ENCODE results near the gene DAZAP1. TPM values are rescaled to one million over a fixed set of nuclear protein-coding genes. Genes with fewer than 3 reads are reported as not detected.

Gene DAZAP1
- total and polyA plus RNA-seq, 7 donors, result 28.2 to 132 (median 51.1) TPM

DNA sequence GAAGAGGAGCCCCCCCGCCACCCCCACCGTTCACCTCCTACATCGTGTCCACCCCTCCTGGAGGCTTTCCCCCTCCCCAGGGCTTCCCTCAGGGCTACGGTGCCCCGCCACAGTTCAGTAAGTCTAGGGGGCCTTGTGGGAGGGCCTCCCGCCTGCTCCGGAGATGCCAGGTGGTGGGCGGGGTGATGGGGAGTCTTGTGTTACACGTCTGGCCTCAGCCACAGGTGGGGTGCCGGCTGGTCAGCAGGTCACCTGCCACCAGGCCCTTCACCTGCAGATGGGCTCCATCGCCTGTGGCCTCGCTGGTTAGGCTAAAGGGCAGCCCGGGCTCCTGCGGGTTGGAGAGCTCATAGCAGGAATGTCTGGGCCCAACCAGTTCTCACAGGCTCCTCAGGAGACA is 22.9 kb downstream of the DAZAP1 start:
- intact Hi-C loops (cut with DNase I), result no loop called here
- TF ChIP-seq POLR2A (IDR thresholded peaks at IDR 0.05), result no peak
- TF ChIP-seq EP300 (IDR thresholded peaks at IDR 0.05), result no peak
- TF ChIP-seq, protein P1, sequence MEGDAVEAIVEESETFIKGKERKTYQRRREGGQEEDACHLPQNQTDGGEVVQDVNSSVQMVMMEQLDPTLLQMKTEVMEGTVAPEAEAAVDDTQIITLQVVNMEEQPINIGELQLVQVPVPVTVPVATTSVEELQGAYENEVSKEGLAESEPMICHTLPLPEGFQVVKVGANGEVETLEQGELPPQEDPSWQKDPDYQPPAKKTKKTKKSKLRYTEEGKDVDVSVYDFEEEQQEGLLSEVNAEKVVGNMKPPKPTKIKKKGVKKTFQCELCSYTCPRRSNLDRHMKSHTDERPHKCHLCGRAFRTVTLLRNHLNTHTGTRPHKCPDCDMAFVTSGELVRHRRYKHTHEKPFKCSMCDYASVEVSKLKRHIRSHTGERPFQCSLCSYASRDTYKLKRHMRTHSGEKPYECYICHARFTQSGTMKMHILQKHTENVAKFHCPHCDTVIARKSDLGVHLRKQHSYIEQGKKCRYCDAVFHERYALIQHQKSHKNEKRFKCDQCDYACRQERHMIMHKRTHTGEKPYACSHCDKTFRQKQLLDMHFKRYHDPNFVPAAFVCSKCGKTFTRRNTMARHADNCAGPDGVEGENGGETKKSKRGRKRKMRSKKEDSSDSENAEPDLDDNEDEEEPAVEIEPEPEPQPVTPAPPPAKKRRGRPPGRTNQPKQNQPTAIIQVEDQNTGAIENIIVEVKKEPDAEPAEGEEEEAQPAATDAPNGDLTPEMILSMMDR (IDR thresholded peaks at IDR 0.05), result no peak
- TF ChIP-seq POLR2AphosphoS5 (IDR thresholded peaks at IDR 0.05), result no peak
- WGBS, 2 donors, result 87 to 88% methylated on average over 14 of the region's 14 CpGs
- peaks cover 38 to 99% (median 61%) of the 10 kb centered on the region in 4 donors for H3K36me3 ChIP-seq
- no peaks in the 10 kb centered on the region for H3K27me3 ChIP-seq
- H3K4me3 ChIP-seq, result no peak overlapping the region
- H3K27ac ChIP-seq, result no peak overlapping the region
- H3K9me3 ChIP-seq, result no peaks in the 10 kb centered on the region
- H3K4me1 ChIP-seq, result no peaks in the 10 kb centered on the region
- no peak for DNase-seq

DNA sequence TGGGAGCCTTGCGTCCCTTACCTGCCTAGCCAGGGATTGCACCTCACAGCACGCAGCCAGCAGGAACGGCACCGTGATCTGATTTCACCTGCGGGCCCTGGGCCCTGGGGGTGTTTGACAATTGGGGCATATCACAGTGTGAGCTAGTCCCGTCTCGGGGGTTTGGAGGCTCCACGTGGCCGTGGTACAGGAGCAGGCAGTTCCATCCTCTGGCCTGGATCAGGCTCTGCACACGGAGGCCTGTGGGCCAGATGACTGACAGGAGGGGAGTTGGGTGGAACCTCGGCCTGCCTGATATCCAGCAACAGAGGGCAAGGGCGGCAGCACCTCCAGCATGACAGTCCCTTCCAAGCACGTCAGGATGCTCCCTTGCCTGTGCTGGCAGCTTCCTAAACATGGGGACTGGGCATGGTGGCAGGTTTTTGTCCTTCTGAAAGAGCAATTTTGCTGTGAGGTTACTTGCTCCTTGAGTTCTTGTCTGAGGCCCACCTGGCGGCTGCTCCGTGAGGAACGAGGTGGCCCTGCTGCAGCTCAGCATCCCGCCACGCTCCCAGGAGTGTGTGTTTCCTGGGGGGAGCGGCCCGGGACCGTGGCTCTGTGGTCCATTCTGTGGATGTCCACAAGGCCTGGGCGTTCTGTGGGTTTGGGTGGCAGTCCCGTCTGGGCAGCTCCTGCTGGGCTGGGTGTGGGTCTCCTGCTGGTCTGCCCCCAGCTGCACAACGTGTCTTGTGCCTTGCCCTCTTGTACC is 24.5 kb downstream of the DAZAP1 start:
- H3K4me3 ChIP-seq, result no peak overlapping the region
- H3K27ac ChIP-seq, result no peak overlapping the region
- no peaks in the 10 kb centered on the region for H3K4me1 ChIP-seq
- 93 to 94% methylated on average over 24 of the region's 24 CpGs for WGBS, 2 donors
- TF ChIP-seq, protein P1 (IDR thresholded peaks at IDR 0.05), result no peak
- TF ChIP-seq POLR2AphosphoS5 (IDR thresholded peaks at IDR 0.05) (no peak), POLR2A (IDR thresholded peaks at IDR 0.05) (no peak), EP300 (IDR thresholded peaks at IDR 0.05) (no peak)
- DNase-seq, result no peak
- intact Hi-C loops (cut with DNase I), result no loop called here
- no peaks in the 10 kb centered on the region for H3K27me3 ChIP-seq
- no peaks in the 10 kb centered on the region for H3K9me3 ChIP-seq
- H3K36me3 ChIP-seq, result peaks cover 38 to 89% (median 54%) of the 10 kb centered on the region in 4 donors

DNA sequence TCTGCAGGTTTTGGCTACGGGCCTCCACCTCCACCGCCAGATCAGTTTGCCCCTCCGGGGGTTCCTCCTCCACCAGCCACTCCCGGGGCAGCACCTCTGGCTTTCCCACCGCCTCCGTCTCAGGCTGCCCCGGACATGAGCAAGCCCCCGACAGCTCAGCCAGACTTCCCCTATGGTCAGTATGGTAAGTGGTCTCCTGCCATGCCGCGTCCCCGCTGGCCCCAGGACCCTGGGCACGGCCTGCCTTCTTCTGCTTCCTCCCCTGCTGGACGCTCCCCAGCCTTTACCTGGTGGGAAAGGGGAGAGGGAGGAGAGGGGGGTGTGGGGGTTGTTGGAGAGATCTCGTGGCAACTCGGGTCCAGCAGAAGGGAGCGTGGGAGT is 25.1 kb downstream of the DAZAP1 start:
- Histone ChIP-seq H3K9me3 (no peaks in the 10 kb centered on the region), H3K27me3 (no peaks in the 10 kb centered on the region), H3K4me3 (no peak overlapping the region), H3K36me3 (peaks cover 34 to 83% (median 51%) of the 10 kb centered on the region in 4 donors), H3K27ac (no peak overlapping the region), H3K4me1 (peaks cover 0 to under 1% (median under 1%) of the 10 kb centered on the region in 4 donors)
- intact Hi-C loops (cut with DNase I), result no loop called here
- TF ChIP-seq POLR2AphosphoS5 (IDR thresholded peaks at IDR 0.05) (no peak), EP300 (IDR thresholded peaks at IDR 0.05) (no peak), POLR2A (IDR thresholded peaks at IDR 0.05) (no peak)
- TF ChIP-seq, protein P1 (IDR thresholded peaks at IDR 0.05), result no peak
- WGBS, 2 donors, result 95 to 96% methylated on average over 16 of the region's 16 CpGs
- no peak for DNase-seq

DNA sequence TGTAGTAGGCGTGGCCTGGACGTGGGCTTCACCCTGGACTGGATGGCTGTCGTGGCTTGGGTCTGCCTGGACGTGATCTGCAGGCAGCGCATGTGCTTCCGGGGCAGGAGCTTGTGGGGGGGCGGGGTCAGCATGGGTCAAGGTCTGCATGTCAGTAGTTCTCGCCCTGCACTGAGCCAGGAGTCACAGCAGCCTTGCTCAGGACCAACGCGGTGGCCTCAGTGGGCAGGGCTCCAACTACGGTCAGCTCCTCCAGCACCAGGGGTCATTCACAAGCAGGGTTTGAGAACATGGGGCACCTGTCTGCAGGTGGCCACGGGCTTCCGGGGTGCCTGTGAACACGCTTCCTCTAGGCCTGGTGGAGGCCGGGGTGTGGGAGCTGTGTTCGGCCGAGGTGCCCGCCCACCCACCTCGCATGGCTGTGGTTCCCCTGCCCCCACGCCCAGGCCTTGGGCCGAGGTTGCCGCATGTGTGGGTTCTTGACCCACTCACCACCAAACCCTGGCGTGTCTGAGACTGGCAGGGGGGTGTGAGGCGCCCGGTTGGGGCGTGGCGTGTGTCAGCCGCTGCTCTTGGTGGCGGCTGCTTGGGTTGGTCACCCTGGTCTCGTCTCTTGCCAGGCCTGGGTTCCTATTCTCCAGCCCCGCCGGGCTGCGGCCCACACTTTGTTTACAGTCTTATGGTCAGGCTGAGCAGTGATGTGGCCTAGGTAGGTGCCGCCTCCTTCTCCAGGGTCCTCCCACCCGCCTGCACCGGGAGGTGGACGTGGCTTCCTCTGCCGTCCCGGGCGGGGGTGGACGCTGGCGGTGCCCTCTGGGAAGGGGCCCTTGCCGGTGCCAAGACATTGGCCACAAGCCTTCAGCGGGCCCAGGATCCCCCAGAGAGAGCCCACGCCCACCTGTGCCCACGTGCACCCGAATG is 26.0 kb downstream of the DAZAP1 start:
- Histone ChIP-seq H3K9me3 (no peaks in the 10 kb centered on the region), H3K27ac (no peak overlapping the region), H3K4me1 (peaks cover 0 to 6% (median 5%) of the 10 kb centered on the region in 4 donors), H3K4me3 (no peak overlapping the region), H3K27me3 (no peaks in the 10 kb centered on the region), H3K36me3 (peaks cover 34 to 76% (median 51%) of the 10 kb centered on the region in 4 donors)
- DNase-seq, result no peak
- TF ChIP-seq, protein P1 (IDR thresholded peaks at IDR 0.05), result no peak
- TF ChIP-seq POLR2A (IDR thresholded peaks at IDR 0.05) (no peak), EP300 (IDR thresholded peaks at IDR 0.05) (no peak), POLR2AphosphoS5 (IDR thresholded peaks at IDR 0.05) (no peak)
- 89 to 92% methylated on average over 47 of the region's 47 CpGs for whole genome bisulfite sequencing, 2 donors
- intact Hi-C loops (cut with DNase I), result no loop called here
